Stomach (tissue), 9 donors: Measurements from ENCODE around the gene TAS1R3. TPM values are rescaled to one million over a fixed set of nuclear protein-coding genes. Genes with fewer than 3 reads are reported as not detected.

Experiments
- DNase-seq, 2 donors: peaks; one replicate each; pipeline versions ENCODE4 v3.0.0 to v3.0.0-alpha.2; 2013 to 2019
- H3K27ac ChIP-seq, 5 donors: fragments of 200-600 bp in 4 of 5; sonication (generic) in 4 of 5; one replicate each; pipeline ENCODE4 v1.5.1; 2013 to 2019; ENCODE audit warnings: mild to moderate bottlenecking in 1 of 5, moderate library complexity in 1 of 5
- H3K27me3 ChIP-seq, 3 donors: fragments of 200-600 bp; sonication (generic); one replicate each; pipeline ENCODE4 v1.5.1; 2017 to 2019; ENCODE audit warnings: mixed run types in 1 of 3
- H3K36me3 ChIP-seq, 4 donors: fragments of 200-600 bp; sonication (generic); 1 replicate in 3 of 4; 2 replicates in 1 of 4; pipeline ENCODE4 v1.5.1; 2016 to 2019
- H3K4me1 ChIP-seq, 4 donors: fragments of 200-600 bp; sonication (generic); one replicate each; pipeline ENCODE4 v1.5.1; 2016 to 2019
- H3K4me3 ChIP-seq, 4 donors: fragments of 200-600 bp; sonication (generic) in 3 of 4; one replicate each; pipeline ENCODE4 v1.5.1; 2016 to 2019; ENCODE audit warnings: mild to moderate bottlenecking in 1 of 4
- H3K9me3 ChIP-seq, 4 donors: fragments of 200-600 bp; sonication (generic); one replicate each; pipeline ENCODE4 v1.5.1; 2016 to 2019
- EP300 ChIP-seq: sonication (generic); formaldehyde crosslinking; IDR thresholded peaks from one replicate; pipeline ENCODE4 v1.6.1; 2017; ENCODE audit warnings: antibody characterized with exemption
- POLR2A ChIP-seq, 4 donors: fragments of 450-650 bp; IDR thresholded peaks; one replicate each; pipeline ENCODE4 v1.6.1; 2016; ENCODE audit warnings: antibody characterized with exemption in 4 of 4, control low read depth in 2 of 4, mild to moderate bottlenecking in 1 of 4, moderate library complexity in 1 of 4
- POLR2AphosphoS5 ChIP-seq, 3 donors: sonication (generic); formaldehyde crosslinking; IDR thresholded peaks; one replicate each; pipeline ENCODE4 v1.6.1; 2016; ENCODE audit warnings: antibody characterized with exemption in 3 of 3
- WGBS, 5 donors: extraction: QIAGEN DNeasy Blood & Tissue Kit in 3 of 5; methylation state at CpG; one replicate each; pipeline versions ENCODE4 v1.1.5 to v1.1.7; 2013 to 2018; 5-methylcytosine and 5-hydroxymethylcytosine counted together
- intact Hi-C: fragments of 100-400 bp; cut with DNase I; formaldehyde crosslinking; loops from one replicate; pipeline ENCODE4 v1.15.1; 2023; ENCODE audit warnings: low total_unique reads
- polyA plus RNA-seq, 3 donors: library from polyadenylated mRNA; stranded (reverse); fragments of 200-250 nt; gene quantifications; one replicate each; pipeline ENCODE4 v1.2.3, GENCODE V29; 2013
- total RNA-seq, 5 donors: library from RNA; depleted of rRNA; stranded (reverse); fragments of >200 nt; gene quantifications; one replicate each; pipeline versions ENCODE4 v1.1.0 to v1.2.3, GENCODE V29; 2014 to 2016
- TF ChIP-seq, protein P1 (sequence below), 7 experiments: fragments of 450-650 bp in 4 of 7; fragments of 200-600 bp in 3 of 7; sonication (generic) in 3 of 7; IDR thresholded peaks; one replicate each; pipeline ENCODE4 v1.5.1; 2016 to 2019; ENCODE audit warnings: antibody characterized with exemption in 7 of 7, control low read depth in 2 of 7, mild to moderate bottlenecking in 1 of 7
- donor health status: healthy with polysubstance abuse.
- donor health status: Bipolar disorder and iron deficiency.
- donor health status: healthy.

TAS1R3 gene
- total and polyA plus RNA-seq, 8 donors = 0.10 to 11.7 (median 0.37) TPM; not detected in 3

GRCh38 chr1:1303736-1304135 lies 27.3 kb upstream of the TAS1R3 start:
- WGBS, 5 donors = 63 to 80% (median 77%) methylated on average over 9 to 13 of the region's 13 CpGs
- H3K27me3 ChIP-seq = no peaks in the 10 kb centered on the region
- peaks cover 0 to 21% (median 12%) of the 10 kb centered on the region in 4 donors for H3K36me3 ChIP-seq
- intact Hi-C loops = no loop called here
- no peaks in the 10 kb centered on the region for H3K9me3 ChIP-seq
- no peak for DNase-seq
- peak overlapping the region in 4 of 5 donors; percentile 64 to 99 (median 89) for H3K27ac ChIP-seq
- H3K4me1 ChIP-seq = peaks cover 34 to 50% (median 47%) of the 10 kb centered on the region in 4 donors
- peak overlapping the region in 3 of 4 donors; percentile 88 to 90 (median 89) for H3K4me3 ChIP-seq
- no peak for TF ChIP-seq POLR2AphosphoS5 (IDR thresholded peaks at IDR 0.05)
- no peak for TF ChIP-seq EP300
- TF ChIP-seq, protein P1, sequence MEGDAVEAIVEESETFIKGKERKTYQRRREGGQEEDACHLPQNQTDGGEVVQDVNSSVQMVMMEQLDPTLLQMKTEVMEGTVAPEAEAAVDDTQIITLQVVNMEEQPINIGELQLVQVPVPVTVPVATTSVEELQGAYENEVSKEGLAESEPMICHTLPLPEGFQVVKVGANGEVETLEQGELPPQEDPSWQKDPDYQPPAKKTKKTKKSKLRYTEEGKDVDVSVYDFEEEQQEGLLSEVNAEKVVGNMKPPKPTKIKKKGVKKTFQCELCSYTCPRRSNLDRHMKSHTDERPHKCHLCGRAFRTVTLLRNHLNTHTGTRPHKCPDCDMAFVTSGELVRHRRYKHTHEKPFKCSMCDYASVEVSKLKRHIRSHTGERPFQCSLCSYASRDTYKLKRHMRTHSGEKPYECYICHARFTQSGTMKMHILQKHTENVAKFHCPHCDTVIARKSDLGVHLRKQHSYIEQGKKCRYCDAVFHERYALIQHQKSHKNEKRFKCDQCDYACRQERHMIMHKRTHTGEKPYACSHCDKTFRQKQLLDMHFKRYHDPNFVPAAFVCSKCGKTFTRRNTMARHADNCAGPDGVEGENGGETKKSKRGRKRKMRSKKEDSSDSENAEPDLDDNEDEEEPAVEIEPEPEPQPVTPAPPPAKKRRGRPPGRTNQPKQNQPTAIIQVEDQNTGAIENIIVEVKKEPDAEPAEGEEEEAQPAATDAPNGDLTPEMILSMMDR (IDR thresholded peaks at IDR 0.05) = no peak
- no peak for TF ChIP-seq POLR2A (IDR thresholded peaks at IDR 0.05)

DNA sequence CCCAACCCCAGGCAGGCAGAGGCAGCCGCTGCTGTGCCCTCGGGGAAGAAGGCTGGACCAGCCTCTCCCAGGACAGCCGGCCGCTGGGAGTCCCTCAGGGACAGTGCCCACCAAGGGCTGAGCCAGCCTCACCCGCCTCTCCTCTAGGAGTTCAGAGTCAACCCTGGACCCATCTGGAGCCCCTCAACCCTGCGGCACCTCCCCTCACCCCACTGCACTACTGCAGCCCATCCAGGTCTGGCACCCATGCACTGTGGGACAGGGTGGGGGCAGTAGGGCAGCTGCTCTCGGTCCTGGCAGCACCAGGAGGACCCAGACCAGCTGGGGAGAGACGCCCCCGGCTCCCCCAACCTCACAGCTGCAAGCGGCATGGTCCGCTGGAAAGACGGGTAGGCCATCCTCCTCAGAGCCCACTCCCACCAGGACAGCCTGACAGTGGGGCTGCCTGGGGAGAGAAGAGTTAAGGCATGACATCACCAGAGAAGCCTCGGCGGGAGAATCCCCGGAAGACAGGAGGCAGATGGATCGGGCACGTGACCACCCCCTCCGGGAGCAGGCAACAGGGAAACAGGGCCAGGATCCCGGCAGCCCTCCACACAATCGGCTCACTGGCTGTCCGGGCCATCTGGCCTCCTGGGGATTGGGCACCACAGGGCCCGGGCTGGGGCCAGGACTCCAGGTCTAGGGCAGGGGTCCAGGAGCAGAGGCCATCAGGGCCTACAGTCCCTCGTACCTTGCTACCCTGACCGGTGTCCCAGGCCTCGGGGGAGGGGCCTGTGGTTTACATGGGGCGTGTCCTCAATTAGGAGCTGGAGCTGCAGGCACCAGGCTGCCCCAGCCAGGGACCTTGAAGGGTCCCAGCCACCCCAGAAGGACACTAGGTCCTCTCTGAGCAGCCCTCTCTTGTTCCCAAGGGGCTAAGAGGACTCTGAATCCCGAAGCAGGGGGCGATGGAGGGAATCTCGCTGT lies 26.5 kb upstream of the TAS1R3 start:
- Histone ChIP-seq H3K4me1 (peaks cover 40 to 59% (median 56%) of the 10 kb centered on the region in 4 donors), H3K36me3 (peaks cover 0 to 13% (median 8%) of the 10 kb centered on the region in 4 donors), H3K9me3 (no peaks in the 10 kb centered on the region), H3K27me3 (no peaks in the 10 kb centered on the region), H3K4me3 (peak overlapping the region; percentile 88 to 91 (median 90)), H3K27ac (peak overlapping the region; percentile 64 to 99 (median 82))
- DNase-seq = peak; percentile 51 to 93
- TF ChIP-seq POLR2AphosphoS5 (IDR thresholded peaks at IDR 0.05) (peak in 2 of 3 donors; percentile 1 to 46), POLR2A (IDR thresholded peaks at IDR 0.05) (no peak)
- intact Hi-C loops = no loop called here
- 28 to 54% (median 49%) methylated on average over 14 to 29 of the region's 29 CpGs for WGBS, 5 donors

DNA sequence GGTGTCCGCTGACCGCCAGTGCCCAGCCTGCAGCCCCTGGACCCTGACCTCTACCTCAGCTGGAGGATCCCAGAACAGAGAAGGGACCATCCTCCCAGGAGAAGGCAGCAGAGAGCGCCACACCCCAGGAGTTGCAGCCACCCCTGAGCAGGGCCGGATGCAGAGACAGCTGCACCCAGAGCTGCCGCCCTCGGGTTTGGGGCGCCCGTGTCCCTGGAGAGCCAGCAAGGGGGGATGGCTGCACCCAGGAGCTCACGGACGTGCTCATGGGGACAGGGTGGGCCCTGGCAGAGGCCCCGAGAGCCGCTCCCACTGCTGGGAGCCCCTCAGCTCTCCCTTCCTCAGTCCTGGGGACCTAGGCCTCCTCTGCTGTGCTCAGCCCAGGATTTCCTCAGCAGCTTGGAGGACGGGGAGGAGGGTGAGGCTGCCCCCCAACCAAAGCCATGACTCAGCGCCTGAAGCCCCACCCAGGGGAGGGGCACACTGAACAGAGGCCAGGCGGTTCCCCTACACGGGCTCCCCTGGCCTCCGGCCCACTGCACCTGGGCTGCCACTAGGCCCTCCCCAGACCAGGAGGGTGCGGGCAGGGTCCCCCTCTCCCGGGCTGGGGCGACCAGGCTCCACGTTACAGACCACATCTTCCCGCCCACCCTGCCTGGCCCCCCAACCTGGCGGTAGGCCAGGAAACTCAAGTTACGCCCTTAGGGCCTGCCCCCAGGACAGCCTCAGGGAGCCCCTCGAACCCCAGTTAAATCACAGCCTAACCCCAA lies 25.6 kb upstream of the TAS1R3 start:
- no peaks in the 10 kb centered on the region for H3K27me3 ChIP-seq
- H3K4me1 ChIP-seq = peaks cover 44 to 67% (median 64%) of the 10 kb centered on the region in 4 donors
- no peaks in the 10 kb centered on the region for H3K9me3 ChIP-seq
- 0 to 22% (median 19%) methylated on average over 4 to 25 of the region's 25 CpGs for WGBS, 5 donors
- H3K36me3 ChIP-seq = peaks cover 0 to 11% (median 7%) of the 10 kb centered on the region in 4 donors
- peak; percentile 79 to 94 for DNase-seq
- H3K27ac ChIP-seq = peak overlapping the region; percentile 48 to 99 (median 82)
- intact Hi-C loops = no loop called here
- no peak for TF ChIP-seq EP300
- TF ChIP-seq POLR2AphosphoS5 (IDR thresholded peaks at IDR 0.05) = peak in 1 of 3 donors; percentile 41
- H3K4me3 ChIP-seq = peak overlapping the region; percentile 88 to 91 (median 90)

GRCh38 chr1:1306070-1306660 lies 24.9 kb upstream of the TAS1R3 start:
- intact Hi-C loops = no loop called here
- no peaks in the 10 kb centered on the region for H3K9me3 ChIP-seq
- DNase-seq = peak in 1 of 2 donors; percentile 52
- WGBS, 5 donors = 27 to 39% (median 32%) methylated on average over 10 to 11 of the region's 11 CpGs
- H3K27me3 ChIP-seq = no peaks in the 10 kb centered on the region
- no peak for TF ChIP-seq POLR2AphosphoS5 (IDR thresholded peaks at IDR 0.05)
- TF ChIP-seq, protein P1 (IDR thresholded peaks at IDR 0.05) = no peak
- no peak for TF ChIP-seq EP300
- no peak for TF ChIP-seq POLR2A (IDR thresholded peaks at IDR 0.05)
- peak overlapping the region; percentile 88 to 91 (median 90) for H3K4me3 ChIP-seq
- peaks cover 0 to 14% (median 12%) of the 10 kb centered on the region in 4 donors for H3K36me3 ChIP-seq
- peaks cover 44 to 73% (median 64%) of the 10 kb centered on the region in 4 donors for H3K4me1 ChIP-seq
- H3K27ac ChIP-seq = peak overlapping the region; percentile 48 to 99 (median 82)
